ENCODE measurements around the gene AP1G2. TPM values are rescaled to one million over a fixed set of nuclear protein-coding genes. Genes with fewer than 3 reads are reported as not detected.

Gene AP1G2
- total and polyA plus RNA-seq, 2 of the 4 experiments (the other 2 are of a cell fraction), result 2.9 to 19.2 TPM

DNA sequence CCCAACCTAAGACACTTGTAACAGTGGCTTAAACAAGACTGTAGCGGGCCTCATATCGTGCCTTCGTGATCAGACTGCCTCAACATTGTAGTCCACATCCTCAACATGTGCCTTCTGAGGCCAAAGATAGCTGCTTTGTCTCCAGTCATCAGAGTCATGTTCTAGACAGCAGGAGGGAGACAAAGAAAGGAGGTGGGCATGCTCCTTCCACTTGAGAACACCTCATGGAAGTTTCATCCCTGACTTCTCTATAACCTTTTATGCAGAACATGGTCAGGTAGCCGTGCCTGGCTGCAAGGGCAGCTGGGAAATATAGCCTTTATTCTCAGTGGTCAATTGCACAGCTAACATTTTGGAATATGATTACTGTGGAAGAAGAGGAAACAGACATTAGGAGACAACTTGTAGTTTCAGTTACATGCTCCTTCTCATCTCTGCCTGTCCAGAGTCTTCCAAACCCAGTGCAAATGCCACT, 43.3 kb upstream of the AP1G2 start:
- intact Hi-C loops (cut with micrococcal nuclease) (no loop called here), in situ Hi-C loops (cut with MboI; ENCODE audit: low sequenced_read_pairs) (no loop called here), dilution Hi-C loops (cut with HindIII; ENCODE audit: low sequenced_read_pairs, unreplicated experiment) (no loop called here)
- Histone ChIP-seq H2AK9ac (replicated peaks; ENCODE audit: low read depth, low read length, poor library complexity) (no peak overlapping the region), H4K5ac (ENCODE audit: low read depth, low read length) (no peak overlapping the region), H3K18ac (ENCODE audit: low read depth, low read length) (no peak overlapping the region), H3K23ac (ENCODE audit: low read depth, low read length) (no peak overlapping the region), H4K20me1 (ENCODE audit: insufficient read depth, low read length) (no peaks in the 10 kb centered on the region), H2BK120ac (ENCODE audit: low read depth, low read length) (no peak overlapping the region), H3K4me1 (ENCODE audit: control insufficient read depth, insufficient read depth, low read length) (no peaks in the 10 kb centered on the region), H2BK20ac (ENCODE audit: low read depth, low read length) (no peak overlapping the region), H3K9ac (ENCODE audit: low read depth, low read length) (no peak overlapping the region), H4K8ac (ENCODE audit: low read depth in 2 of 2, low read length in 2 of 2) (no peak overlapping the region), H3K4ac (ENCODE audit: low read depth, low read length) (no peak overlapping the region), H3K79me1 (ENCODE audit: low read depth in 1 of 2, low read length in 2 of 2) (no peaks in the 10 kb centered on the region), H4K91ac (ENCODE audit: insufficient read depth, low read depth, low read length) (no peak overlapping the region), H2AK5ac (ENCODE audit: low read depth, low read length) (no peak overlapping the region), H3K36me3 (ENCODE audit: control insufficient read depth, insufficient read depth, low read length) (no peaks in the 10 kb centered on the region), H3K9me3 (ENCODE audit: control insufficient read depth, insufficient read depth, low read length) (no peaks in the 10 kb centered on the region), H3K14ac (replicated peaks; ENCODE audit: low read depth, low read length) (no peak overlapping the region), H3K27me3 (ENCODE audit: control insufficient read depth, insufficient read depth, low read length) (peaks cover 5% of the 10 kb centered on the region), H3K56ac (ENCODE audit: extremely low read depth, insufficient read depth, low read length) (no peak overlapping the region), H2AFZ (replicated peaks; ENCODE audit: low read length, poor library complexity) (no peak overlapping the region), H3K9me1 (ENCODE audit: insufficient read depth, low read length) (no peaks in the 10 kb centered on the region), H2BK5ac (ENCODE audit: low read depth, low read length, poor library complexity, severe bottlenecking) (no peak overlapping the region), H2BK15ac (ENCODE audit: low read depth, low read length) (no peak overlapping the region), H3K27ac (ENCODE audit: insufficient read depth, low read length) (no peak overlapping the region), H3K4me3 (ENCODE audit: insufficient read depth, low read depth, low read length) (no peak overlapping the region), H3K4me2 (ENCODE audit: low read depth, low read length) (no peak overlapping the region)
- no peak for DNase-seq
- no TSS peak for BruUV-seq (replicated peaks)
- ChIA-PET CTCF (no interaction called here), POLR2A (ENCODE audit: unreplicated experiment) (no interaction called here)
- TF ChIP-seq, protein P1, sequence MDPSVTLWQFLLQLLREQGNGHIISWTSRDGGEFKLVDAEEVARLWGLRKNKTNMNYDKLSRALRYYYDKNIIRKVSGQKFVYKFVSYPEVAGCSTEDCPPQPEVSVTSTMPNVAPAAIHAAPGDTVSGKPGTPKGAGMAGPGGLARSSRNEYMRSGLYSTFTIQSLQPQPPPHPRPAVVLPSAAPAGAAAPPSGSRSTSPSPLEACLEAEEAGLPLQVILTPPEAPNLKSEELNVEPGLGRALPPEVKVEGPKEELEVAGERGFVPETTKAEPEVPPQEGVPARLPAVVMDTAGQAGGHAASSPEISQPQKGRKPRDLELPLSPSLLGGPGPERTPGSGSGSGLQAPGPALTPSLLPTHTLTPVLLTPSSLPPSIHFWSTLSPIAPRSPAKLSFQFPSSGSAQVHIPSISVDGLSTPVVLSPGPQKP (IDR thresholded peaks at IDR 0.05; ENCODE audit: borderline replicate concordance, low read depth, low read length), result no peak
- TF ChIP-seq RCOR1 (IDR thresholded peaks at IDR 0.05; ENCODE audit: insufficient replicate concordance, low read length), result no peak
- no peak for TF ChIP-seq RAD21 (IDR thresholded peaks at IDR 0.05; ENCODE audit: low read length)
- no peak for TF ChIP-seq POLR2A (IDR thresholded peaks at IDR 0.05; ENCODE audit: low read depth, low read length)
- no peak for TF ChIP-seq MAZ (IDR thresholded peaks at IDR 0.05; ENCODE audit: borderline replicate concordance, low read depth, low read length)
- no peak for TF ChIP-seq FOS (IDR thresholded peaks at IDR 0.05; ENCODE audit: low read depth, low read length)
- TF ChIP-seq CEBPB (IDR thresholded peaks at IDR 0.05; ENCODE audit: low read depth, low read length), result no peak
- TF ChIP-seq, protein P2, sequence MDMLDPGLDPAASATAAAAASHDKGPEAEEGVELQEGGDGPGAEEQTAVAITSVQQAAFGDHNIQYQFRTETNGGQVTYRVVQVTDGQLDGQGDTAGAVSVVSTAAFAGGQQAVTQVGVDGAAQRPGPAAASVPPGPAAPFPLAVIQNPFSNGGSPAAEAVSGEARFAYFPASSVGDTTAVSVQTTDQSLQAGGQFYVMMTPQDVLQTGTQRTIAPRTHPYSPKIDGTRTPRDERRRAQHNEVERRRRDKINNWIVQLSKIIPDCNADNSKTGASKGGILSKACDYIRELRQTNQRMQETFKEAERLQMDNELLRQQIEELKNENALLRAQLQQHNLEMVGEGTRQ (IDR thresholded peaks at IDR 0.05; ENCODE audit: low read depth, low read length), result no peak
- TF ChIP-seq, protein P3, sequence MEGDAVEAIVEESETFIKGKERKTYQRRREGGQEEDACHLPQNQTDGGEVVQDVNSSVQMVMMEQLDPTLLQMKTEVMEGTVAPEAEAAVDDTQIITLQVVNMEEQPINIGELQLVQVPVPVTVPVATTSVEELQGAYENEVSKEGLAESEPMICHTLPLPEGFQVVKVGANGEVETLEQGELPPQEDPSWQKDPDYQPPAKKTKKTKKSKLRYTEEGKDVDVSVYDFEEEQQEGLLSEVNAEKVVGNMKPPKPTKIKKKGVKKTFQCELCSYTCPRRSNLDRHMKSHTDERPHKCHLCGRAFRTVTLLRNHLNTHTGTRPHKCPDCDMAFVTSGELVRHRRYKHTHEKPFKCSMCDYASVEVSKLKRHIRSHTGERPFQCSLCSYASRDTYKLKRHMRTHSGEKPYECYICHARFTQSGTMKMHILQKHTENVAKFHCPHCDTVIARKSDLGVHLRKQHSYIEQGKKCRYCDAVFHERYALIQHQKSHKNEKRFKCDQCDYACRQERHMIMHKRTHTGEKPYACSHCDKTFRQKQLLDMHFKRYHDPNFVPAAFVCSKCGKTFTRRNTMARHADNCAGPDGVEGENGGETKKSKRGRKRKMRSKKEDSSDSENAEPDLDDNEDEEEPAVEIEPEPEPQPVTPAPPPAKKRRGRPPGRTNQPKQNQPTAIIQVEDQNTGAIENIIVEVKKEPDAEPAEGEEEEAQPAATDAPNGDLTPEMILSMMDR (conservative IDR thresholded peaks at IDR 0.05; ENCODE audit: low read depth, low read length), result no peak
- no peak for TF ChIP-seq MAFK (IDR thresholded peaks at IDR 0.05; ENCODE audit: low read depth, low read length)
- no peak for TF ChIP-seq SMC3 (IDR thresholded peaks at IDR 0.05; ENCODE audit: low read depth, low read length)
- TF ChIP-seq MXI1 (IDR thresholded peaks at IDR 0.05; ENCODE audit: borderline replicate concordance, low read depth, low read length), result no peak
- TF ChIP-seq RFX5 (IDR thresholded peaks at IDR 0.05; ENCODE audit: low read depth, low read length), result no peak
- whole genome bisulfite sequencing, 2 experiments (ENCODE audit: extremely low coverage in 2 of 2, insufficient read length in 1 of 2), result no CpG with 5 or more reads among the region's 4 CpGs
- no peak for ATAC-seq (ENCODE audit: low read depth)

Measured in IMR-90 (cell line).